HG03457 (cell line): ENCODE measurements around the gene RPL10A.

Source experiments
- ATAC-seq: cut with Tn5 transposase; IDR thresholded peaks from one replicate; pipeline ENCODE4 v1.9.1; 2021; ENCODE audit warnings: moderate number of reproducible peaks; ENCODE audit not compliant: unreplicated experiment

RPL10A gene

GRCh38 chr6:35448191-35448590 is 20.0 kb upstream of the RPL10A start:
- ATAC-seq: no peak

GRCh38 chr6:35449287-35449881 is 18.8 kb upstream of the RPL10A start:
- no peak for ATAC-seq

GRCh38 chr6:35451354-35452182 is 16.6 kb upstream of the RPL10A start:
- no peak for ATAC-seq

GRCh38 chr6:35452183-35453090 is 15.8 kb upstream of the RPL10A start, which contains the start of gene FANCE:
Gene FANCE, plus strand, starts transcription at chr6:35452338. Its CDS starts 208 bp downstream, at chr6:35452546.
- ATAC-seq: peak; percentile 73

- no peak for ATAC-seq
Measured at GRCh38 chr6:35453236-35453635, 15.0 kb upstream of the RPL10A start.

GRCh38 chr6:35454391-35455110 is 13.7 kb upstream of the RPL10A start:
- no peak for ATAC-seq

- no peak for ATAC-seq
Measured at GRCh38 chr6:35457907-35458306, 10.3 kb upstream of the RPL10A start.

GRCh38 chr6:35461270-35461669 is 6.9 kb upstream of the RPL10A start:
- ATAC-seq: no peak

- no peak for ATAC-seq
Measured at GRCh38 chr6:35463292-35463691, 4.9 kb upstream of the RPL10A start.

GRCh38 chr6:35465646-35466045 is 2.6 kb upstream of the RPL10A start:
- ATAC-seq: no peak

- ATAC-seq: no peak
Measured at GRCh38 chr6:35468980-35469750, 964 bp downstream of the RPL10A start.

GRCh38 chr6:35469751-35470662 is 1.8 kb downstream of the RPL10A start:
- no peak for ATAC-seq

GRCh38 chr6:35470663-35471120 is 2.5 kb downstream of the RPL10A start:
- no peak for ATAC-seq

GRCh38 chr6:35471836-35472345 is 3.7 kb downstream of the RPL10A start:
- no peak for ATAC-seq

GRCh38 chr6:35473075-35473849 is 5.1 kb downstream of the RPL10A start:
- no peak for ATAC-seq

GRCh38 chr6:35473850-35474130 is 5.6 kb downstream of the RPL10A start:
- ATAC-seq: no peak

GRCh38 chr6:35474131-35474941 is 6.1 kb downstream of the RPL10A start:
- ATAC-seq: no peak
